ENCODE measurements around the gene C1QBP. TPM values are rescaled to one million over a fixed set of nuclear protein-coding genes. Genes with fewer than 3 reads are reported as not detected.
"Not testable (repeated sequence)": the region's sequence is repeated elsewhere in the genome, so short reads cannot be mapped to it uniquely, and the experiment has no call there.

Gene C1QBP
- total RNA-seq, 1 donor from 2014 or later, result 97.0 TPM

DNA sequence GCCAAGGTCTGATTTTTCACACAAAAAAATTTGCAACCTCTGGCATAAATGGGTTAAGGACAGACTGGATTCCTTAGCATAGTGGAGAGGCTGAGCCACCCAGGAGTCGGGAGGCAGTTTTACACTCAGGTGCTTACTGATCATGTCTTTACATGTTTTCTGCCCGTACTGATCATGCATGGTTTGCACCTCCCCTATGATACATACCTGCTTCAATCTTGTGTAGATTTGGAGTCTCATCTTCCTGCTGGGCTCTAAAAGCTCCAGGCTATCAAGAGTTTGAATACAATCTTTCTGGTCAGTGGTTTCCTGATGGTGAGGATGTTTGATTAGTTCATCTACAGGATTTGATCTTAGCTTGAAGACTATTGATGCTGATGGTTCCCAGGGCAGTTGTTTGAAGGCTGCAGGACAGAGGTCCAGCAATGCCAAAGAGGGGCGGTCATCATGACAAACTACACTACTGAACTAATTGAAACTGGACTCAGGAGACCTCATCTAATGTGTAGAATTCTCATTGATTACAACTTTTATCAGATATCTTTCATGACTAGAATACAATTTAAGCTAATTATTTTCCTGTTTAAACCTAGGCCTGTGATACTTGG is 6.9 kb downstream of the C1QBP start:
- H3K9me3 ChIP-seq, result no peaks in the 10 kb centered on the region
- DNase-seq (ENCODE audit: extremely low spot score in 2 of 2), result no peak
- no peak for TF ChIP-seq POLR2A (IDR thresholded peaks at IDR 0.05)
- TF ChIP-seq, protein P1, sequence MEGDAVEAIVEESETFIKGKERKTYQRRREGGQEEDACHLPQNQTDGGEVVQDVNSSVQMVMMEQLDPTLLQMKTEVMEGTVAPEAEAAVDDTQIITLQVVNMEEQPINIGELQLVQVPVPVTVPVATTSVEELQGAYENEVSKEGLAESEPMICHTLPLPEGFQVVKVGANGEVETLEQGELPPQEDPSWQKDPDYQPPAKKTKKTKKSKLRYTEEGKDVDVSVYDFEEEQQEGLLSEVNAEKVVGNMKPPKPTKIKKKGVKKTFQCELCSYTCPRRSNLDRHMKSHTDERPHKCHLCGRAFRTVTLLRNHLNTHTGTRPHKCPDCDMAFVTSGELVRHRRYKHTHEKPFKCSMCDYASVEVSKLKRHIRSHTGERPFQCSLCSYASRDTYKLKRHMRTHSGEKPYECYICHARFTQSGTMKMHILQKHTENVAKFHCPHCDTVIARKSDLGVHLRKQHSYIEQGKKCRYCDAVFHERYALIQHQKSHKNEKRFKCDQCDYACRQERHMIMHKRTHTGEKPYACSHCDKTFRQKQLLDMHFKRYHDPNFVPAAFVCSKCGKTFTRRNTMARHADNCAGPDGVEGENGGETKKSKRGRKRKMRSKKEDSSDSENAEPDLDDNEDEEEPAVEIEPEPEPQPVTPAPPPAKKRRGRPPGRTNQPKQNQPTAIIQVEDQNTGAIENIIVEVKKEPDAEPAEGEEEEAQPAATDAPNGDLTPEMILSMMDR (IDR thresholded peaks at IDR 0.05), result no peak
- TF ChIP-seq POLR2AphosphoS5 (IDR thresholded peaks at IDR 0.05; ENCODE audit: insufficient read depth in 1 of 2, low read depth in 1 of 2), result no peak
- no peak overlapping the region for H3K4me3 ChIP-seq
- intact Hi-C loops (cut with DNase I), result no loop called here
- no peak overlapping the region for H3K27ac ChIP-seq
- H3K27me3 ChIP-seq, result no peaks in the 10 kb centered on the region
- H3K36me3 ChIP-seq, result peaks cover 3 to 83% of the 10 kb centered on the region in 2 donors
- H3K4me1 ChIP-seq, result peaks cover 8% of the 10 kb centered on the region

DNA sequence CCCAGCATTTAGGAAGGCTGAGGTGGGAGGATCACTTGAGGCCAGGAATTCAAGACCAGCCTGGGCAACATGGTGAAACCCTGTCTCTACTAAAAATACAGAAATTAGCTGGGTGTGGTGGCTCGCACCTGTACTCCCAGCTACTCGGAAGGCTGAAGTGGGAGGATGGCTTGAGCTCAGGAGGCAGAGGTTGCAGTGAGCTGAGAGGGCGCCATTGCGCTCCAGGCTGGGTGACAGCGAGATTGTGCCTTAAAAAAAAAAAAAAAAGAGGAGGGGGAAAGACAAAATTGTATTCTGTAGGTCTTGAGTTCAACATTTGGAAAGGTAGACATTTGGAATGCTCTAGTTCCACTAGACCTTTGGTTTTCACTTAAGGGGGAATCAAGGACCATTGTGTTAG is 7.7 kb downstream of the C1QBP start:
- H3K27me3 ChIP-seq; H3K9me3 ChIP-seq; H3K27ac ChIP-seq; intact Hi-C loops (cut with DNase I); H3K4me1 ChIP-seq; H3K4me3 ChIP-seq; DNase-seq (ENCODE audit: extremely low spot score in 2 of 2): not testable (repeated sequence)
- H3K36me3 ChIP-seq, result peaks cover 3 to 90% of the 10 kb centered on the region in 2 donors

DNA sequence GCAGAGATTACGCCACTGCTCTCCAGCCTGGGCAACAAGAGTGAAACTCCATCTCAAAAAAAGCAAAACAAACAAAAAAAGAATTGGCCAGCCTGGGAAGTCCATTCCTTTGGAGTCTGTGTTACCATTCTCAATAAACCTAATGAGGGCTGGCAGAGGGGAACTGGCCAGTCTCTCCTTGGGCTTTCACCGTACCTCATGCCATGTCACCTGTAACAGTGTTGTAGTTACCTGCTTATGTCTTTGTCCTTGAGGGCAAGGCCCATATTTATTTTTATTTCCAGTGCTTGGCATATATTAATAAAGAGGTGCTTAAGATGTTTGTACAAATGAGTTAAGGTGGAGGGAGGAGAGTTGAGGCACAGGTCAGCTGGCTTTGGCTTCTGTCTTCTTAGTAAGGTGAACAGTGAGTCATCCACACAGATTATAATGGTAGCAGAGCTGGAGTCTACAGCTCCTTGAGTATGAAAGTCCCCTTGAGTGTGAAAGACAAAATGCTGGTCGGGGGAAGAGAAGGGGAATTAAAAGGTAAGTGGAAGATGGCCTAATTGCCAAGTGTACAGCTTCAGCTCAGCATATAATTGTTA is 8.4 kb downstream of the C1QBP start:
- TF ChIP-seq POLR2A (IDR thresholded peaks at IDR 0.05) (no peak), POLR2AphosphoS5 (IDR thresholded peaks at IDR 0.05; ENCODE audit: insufficient read depth in 1 of 2, low read depth in 1 of 2) (no peak)
- TF ChIP-seq, protein P1 (IDR thresholded peaks at IDR 0.05), result no peak
- intact Hi-C loops (cut with DNase I), result no loop called here
- H3K9me3 ChIP-seq, result no peaks in the 10 kb centered on the region
- peaks cover 3 to 96% of the 10 kb centered on the region in 2 donors for H3K36me3 ChIP-seq
- no peaks in the 10 kb centered on the region for H3K4me1 ChIP-seq
- DNase-seq (ENCODE audit: extremely low spot score in 2 of 2), result no peak
- H3K4me3 ChIP-seq, result no peak overlapping the region
- H3K27me3 ChIP-seq, result no peaks in the 10 kb centered on the region
- no peak overlapping the region for H3K27ac ChIP-seq

DNA sequence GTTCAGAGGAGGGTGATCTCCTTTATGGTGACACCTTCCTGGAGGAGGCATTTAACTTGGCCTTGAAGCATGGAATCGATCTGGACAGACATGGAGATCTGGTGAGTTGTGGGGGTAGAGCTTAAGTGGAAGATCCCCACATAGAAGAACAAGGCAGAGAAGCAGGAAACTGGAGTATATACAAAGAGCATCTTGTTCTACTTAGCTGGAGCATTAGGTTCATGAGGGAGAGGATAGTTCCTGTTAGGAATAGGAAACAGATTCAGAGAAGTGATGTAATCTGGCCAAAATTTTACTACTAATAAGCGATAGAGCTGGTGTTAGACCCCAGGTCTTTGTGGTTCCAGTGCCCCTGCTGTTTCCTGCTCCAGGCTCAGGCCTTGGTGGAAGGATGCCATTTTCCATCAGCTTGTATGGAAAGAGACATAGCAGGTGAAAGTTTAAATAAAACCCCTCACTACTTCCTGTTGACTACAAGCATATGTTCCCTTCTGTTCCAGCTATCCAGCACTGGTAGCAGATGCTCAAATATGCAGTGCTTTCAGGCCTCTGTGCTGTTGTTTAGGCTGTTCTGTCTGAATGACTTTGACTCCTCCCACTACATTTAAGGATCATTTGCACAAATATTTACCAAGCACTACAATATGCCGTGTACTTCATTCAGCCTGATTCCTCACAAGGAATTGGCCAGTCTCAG is 9.6 kb downstream of the C1QBP start:
- no peaks in the 10 kb centered on the region for H3K4me1 ChIP-seq
- H3K9me3 ChIP-seq, result no peaks in the 10 kb centered on the region
- peaks cover 3 to 93% of the 10 kb centered on the region in 2 donors for H3K36me3 ChIP-seq
- H3K4me3 ChIP-seq, result no peak overlapping the region
- no peak overlapping the region for H3K27ac ChIP-seq
- no peaks in the 10 kb centered on the region for H3K27me3 ChIP-seq
- no peak for DNase-seq (ENCODE audit: extremely low spot score in 2 of 2)
- intact Hi-C loops (cut with DNase I), result no loop called here
- no peak for TF ChIP-seq POLR2A (IDR thresholded peaks at IDR 0.05)

DNA sequence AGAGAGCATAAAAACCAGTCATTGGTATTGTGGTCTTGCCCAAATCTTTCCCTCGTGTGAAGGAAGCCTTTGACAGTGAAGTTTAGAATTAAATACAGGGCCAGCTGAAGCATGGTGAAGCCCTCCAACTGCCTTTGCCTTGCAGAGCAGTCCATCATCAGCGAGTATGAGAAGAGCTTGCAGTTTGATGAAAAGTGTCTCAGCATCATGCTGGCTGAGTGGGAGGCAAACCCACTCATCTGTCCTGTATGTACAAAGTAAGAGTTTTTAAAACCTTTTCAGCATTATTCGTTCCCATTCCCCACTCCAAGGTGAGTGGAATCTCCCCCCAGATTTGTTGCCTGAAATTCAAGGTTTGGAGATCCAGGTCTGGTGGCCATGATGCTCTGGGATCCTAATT is 13.1 kb downstream of the C1QBP start:
- no peak for TF ChIP-seq POLR2AphosphoS5 (IDR thresholded peaks at IDR 0.05; ENCODE audit: insufficient read depth in 1 of 2, low read depth in 1 of 2)
- TF ChIP-seq, protein P1 (IDR thresholded peaks at IDR 0.05), result no peak
- no peak for TF ChIP-seq POLR2A (IDR thresholded peaks at IDR 0.05)
- peaks cover 0 to 74% of the 10 kb centered on the region in 2 donors for H3K36me3 ChIP-seq
- no peaks in the 10 kb centered on the region for H3K9me3 ChIP-seq
- H3K4me1 ChIP-seq, result peaks cover 7% of the 10 kb centered on the region
- no peak for DNase-seq (ENCODE audit: extremely low spot score in 2 of 2)
- no peak overlapping the region for H3K4me3 ChIP-seq
- intact Hi-C loops (cut with DNase I), result no loop called here
- H3K27me3 ChIP-seq, result no peaks in the 10 kb centered on the region
- no peak overlapping the region for H3K27ac ChIP-seq

DNA sequence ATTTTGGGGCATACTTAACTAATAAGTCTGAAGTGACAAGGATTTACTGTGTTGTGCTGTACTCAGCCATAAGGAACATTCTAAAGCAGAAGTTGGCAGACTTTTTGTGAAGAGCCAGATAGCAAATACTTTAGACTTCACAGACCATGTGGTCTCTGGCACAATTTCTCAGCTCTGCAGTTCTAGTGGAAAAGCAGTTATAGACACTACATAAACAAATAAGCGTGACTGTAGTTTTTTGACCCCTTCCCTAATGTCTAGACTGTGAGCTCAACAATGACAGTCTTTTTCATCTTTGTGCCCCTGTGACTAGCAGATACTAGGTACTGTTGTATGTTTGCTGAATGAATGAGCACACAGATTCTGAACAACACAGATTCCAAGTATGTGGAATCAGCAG is 14.0 kb downstream of the C1QBP start:
- intact Hi-C loops (cut with DNase I), result no loop called here
- TF ChIP-seq, protein P1 (IDR thresholded peaks at IDR 0.05), result no peak
- H3K27ac ChIP-seq, result no peak overlapping the region
- no peak overlapping the region for H3K4me3 ChIP-seq
- no peak for DNase-seq (ENCODE audit: extremely low spot score in 2 of 2)
- peaks cover 0 to 64% of the 10 kb centered on the region in 2 donors for H3K36me3 ChIP-seq
- H3K9me3 ChIP-seq, result no peaks in the 10 kb centered on the region
- H3K4me1 ChIP-seq, result peaks cover 12% of the 10 kb centered on the region
- no peaks in the 10 kb centered on the region for H3K27me3 ChIP-seq

All from vagina (tissue), 2 donors.